ENCODE data around the gene RAB25. TPM values are rescaled to one million over a fixed set of nuclear protein-coding genes. Genes with fewer than 3 reads are reported as not detected.

The RAB25 gene
- total and polyA plus RNA-seq, 4 donors, result 0.67 to 2.0 (median 0.92) TPM

GRCh38 chr1:156076609-156077429 is 15.9 kb downstream of the RAB25 start:
- peak; percentile 68 for DNase-seq (ENCODE audit: low spot score)
- H3K9me3 ChIP-seq (ENCODE audit: control insufficient read depth in 4 of 4, low read length in 3 of 4), result no peaks in the 10 kb centered on the region
- H3K9ac ChIP-seq (ENCODE audit: low read depth in 1 of 2, low read length in 2 of 2), result peak overlapping the region; percentile 69 to 90
- H3K27ac ChIP-seq (ENCODE audit: low read depth in 1 of 2, low read length in 2 of 2), result peak overlapping the region; percentile 87 to 92
- H3K4me3 ChIP-seq (ENCODE audit: low read depth in 1 of 3, low read length in 3 of 3), result peak overlapping the region; percentile 64 to 86 (median 69)
- 37% methylated on average over 73 of the region's 73 CpGs for WGBS
- H3K36me3 ChIP-seq (ENCODE audit: control insufficient read depth in 4 of 4, insufficient read depth in 3 of 4, low read depth in 1 of 4, low read length in 3 of 4), result no peaks in the 10 kb centered on the region
- H3K27me3 ChIP-seq (ENCODE audit: control insufficient read depth in 4 of 4, insufficient read depth in 4 of 4, low read length in 3 of 4), result no peaks in the 10 kb centered on the region
- no peak for TF ChIP-seq RAD21 (IDR thresholded peaks at IDR 0.05)
- peak; percentile 55 to 69 for TF ChIP-seq HNF4A (conservative IDR thresholded peaks at IDR 0.05)
- TF ChIP-seq JUND (IDR thresholded peaks at IDR 0.05), result no peak
- peak; percentile 61 for TF ChIP-seq SP1 (IDR thresholded peaks at IDR 0.05)
- TF ChIP-seq GABPA (IDR thresholded peaks at IDR 0.05 in 1 of 2, conservative IDR thresholded peaks at IDR 0.05 in 1 of 2), result peak in 1 of 2 donors; percentile 64
- TF ChIP-seq YY1 (IDR thresholded peaks at IDR 0.05), result no peak
- no peak for TF ChIP-seq FOXA2 (IDR thresholded peaks at IDR 0.05)
- TF ChIP-seq NR2F2 (IDR thresholded peaks at IDR 0.05), result no peak
- no peak for TF ChIP-seq FOXA1 (IDR thresholded peaks at IDR 0.05)
- TF ChIP-seq, protein P1, sequence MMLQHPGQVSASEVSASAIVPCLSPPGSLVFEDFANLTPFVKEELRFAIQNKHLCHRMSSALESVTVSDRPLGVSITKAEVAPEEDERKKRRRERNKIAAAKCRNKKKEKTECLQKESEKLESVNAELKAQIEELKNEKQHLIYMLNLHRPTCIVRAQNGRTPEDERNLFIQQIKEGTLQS (IDR thresholded peaks at IDR 0.05), result no peak
- no peak for TF ChIP-seq EGR1 (IDR thresholded peaks at IDR 0.05; ENCODE audit: low read depth in 2 of 2)
- no peak for TF ChIP-seq CTCF (IDR thresholded peaks at IDR 0.05; ENCODE audit: low read depth, low read length, missing input control)
- peak; percentile 37 for TF ChIP-seq HNF4G (IDR thresholded peaks at IDR 0.05)
- no peak for TF ChIP-seq ZBTB33 (IDR thresholded peaks at IDR 0.05)
- peak; percentile 64 for TF ChIP-seq REST (IDR thresholded peaks at IDR 0.05)
- TF ChIP-seq RXRA (IDR thresholded peaks at IDR 0.05), result no peak
- TF ChIP-seq TAF1 (conservative IDR thresholded peaks at IDR 0.05), result no peak
- TF ChIP-seq, protein P2, sequence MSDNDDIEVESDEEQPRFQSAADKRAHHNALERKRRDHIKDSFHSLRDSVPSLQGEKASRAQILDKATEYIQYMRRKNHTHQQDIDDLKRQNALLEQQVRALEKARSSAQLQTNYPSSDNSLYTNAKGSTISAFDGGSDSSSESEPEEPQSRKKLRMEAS (IDR thresholded peaks at IDR 0.05), result no peak
- H3K4me1 ChIP-seq (ENCODE audit: control insufficient read depth in 4 of 4, insufficient read depth in 4 of 4, low read length in 3 of 4), result peaks cover 5 to 33% (median 19%) of the 10 kb centered on the region in 4 donors
